RWPE2 (cell line): ENCODE data around the gene ING3.
A peak's percentile ranks its signal among the peaks of the same experiment; 100 is the strongest.

Experiments used
- ATAC-seq: fragments of 200-7000 bp; cut with Tn5 transposase; 3 replicates; pipeline ENCODE4 v1.9.1; 2021; ENCODE audit warnings: low read depth
- DNase-seq: peaks from one replicate; pipeline ENCODE4 v3.0.0-alpha.2; 2020; ENCODE audit warnings: low spot score
- H3K27ac ChIP-seq: fragments of 450-650 bp; 2 replicates; pipeline ENCODE4 v1.5.1; 2017; ENCODE audit warnings: mild to moderate bottlenecking; ENCODE audit not compliant: poor library complexity, severe bottlenecking
- H3K27me3 ChIP-seq: fragments of 250-450 bp; sonication (Bioruptor Pico); 2 replicates; pipeline ENCODE4 v1.5.1; 2021; ENCODE audit warnings: mild to moderate bottlenecking, moderate library complexity; ENCODE audit not compliant: insufficient read depth, poor library complexity, severe bottlenecking
- H3K36me3 ChIP-seq: fragments of 250-450 bp; sonication (Bioruptor Pico); 2 replicates; pipeline ENCODE4 v1.5.1; 2020; ENCODE audit warnings: low read depth, mild to moderate bottlenecking, moderate library complexity
- H3K4me1 ChIP-seq: fragments of 250-450 bp; sonication (Bioruptor Pico); 2 replicates; pipeline ENCODE4 v1.5.1; 2021; ENCODE audit warnings: mild to moderate bottlenecking, moderate library complexity; ENCODE audit not compliant: insufficient read depth, poor library complexity, severe bottlenecking
- H3K4me3 ChIP-seq: fragments of 250-450 bp; sonication (Bioruptor Pico); 2 replicates; pipeline ENCODE4 v1.5.1; 2021; ENCODE audit warnings: mild to moderate bottlenecking, moderate library complexity; ENCODE audit not compliant: severe bottlenecking
- H3K9me3 ChIP-seq: fragments of 250-450 bp; sonication (Bioruptor Pico); 2 replicates; pipeline ENCODE4 v1.5.1; 2021; ENCODE audit warnings: mild to moderate bottlenecking, moderate library complexity; ENCODE audit not compliant: severe bottlenecking
- TF ChIP-seq, protein P1 (sequence below): fragments of 450-650 bp; IDR thresholded peaks from one replicate; pipeline ENCODE4 v1.5.1; 2017; ENCODE audit warnings: mild to moderate bottlenecking, moderate library complexity; ENCODE audit not compliant: poor library complexity, severe bottlenecking

The ING3 gene

DNA sequence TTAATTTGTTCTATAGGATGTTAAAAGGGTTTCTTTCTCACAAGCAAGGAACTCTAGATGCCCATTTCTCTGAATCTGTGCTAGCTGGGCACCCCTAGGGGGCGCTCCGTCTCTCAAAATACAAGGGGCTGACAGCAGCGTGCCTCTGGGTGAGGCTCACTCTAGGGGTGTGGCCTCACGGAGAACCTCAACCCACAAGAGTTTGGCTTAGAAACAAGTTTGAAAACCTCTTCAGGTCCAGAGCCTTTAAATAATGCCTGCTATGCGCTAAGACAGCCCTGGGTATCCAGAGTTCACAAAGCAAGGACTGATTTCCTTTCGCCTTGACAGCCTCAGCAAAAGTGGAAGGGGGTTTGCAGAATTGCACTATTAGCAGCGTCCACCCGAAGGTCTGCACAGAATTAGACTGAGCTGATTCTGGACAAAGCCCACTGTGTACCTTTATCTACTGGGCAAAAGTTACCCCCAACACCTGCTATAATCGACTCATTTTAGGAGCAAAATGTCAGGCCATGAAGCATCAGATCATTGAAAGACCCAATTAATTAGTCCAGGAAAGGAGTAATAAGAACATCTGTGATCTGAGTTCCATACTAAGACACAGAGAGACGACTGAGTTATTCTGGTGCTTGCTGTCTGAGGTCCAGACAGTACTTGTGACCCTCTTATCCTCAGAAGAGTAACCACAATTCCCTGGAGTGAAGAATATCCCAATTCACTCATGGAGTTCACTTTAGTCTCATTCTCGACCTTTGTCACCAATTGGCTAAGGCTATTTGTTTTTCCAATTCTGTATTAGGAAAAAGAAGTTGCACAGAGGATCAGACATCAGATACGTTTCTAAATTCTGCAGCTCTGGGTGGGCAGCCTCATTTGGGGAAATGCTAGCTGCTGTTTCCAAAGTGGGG is 37.4 kb downstream of the ING3 start:
- peak; percentile 91 for ATAC-seq
- H3K4me3 ChIP-seq, result peak overlapping the region; percentile 19
- no peaks in the 10 kb centered on the region for H3K27me3 ChIP-seq
- no peak overlapping the region for H3K27ac ChIP-seq
- peaks cover 15% of the 10 kb centered on the region for H3K4me1 ChIP-seq
- no peaks in the 10 kb centered on the region for H3K36me3 ChIP-seq
- peak; percentile 80 for DNase-seq
- no peaks in the 10 kb centered on the region for H3K9me3 ChIP-seq
- TF ChIP-seq, protein P1, sequence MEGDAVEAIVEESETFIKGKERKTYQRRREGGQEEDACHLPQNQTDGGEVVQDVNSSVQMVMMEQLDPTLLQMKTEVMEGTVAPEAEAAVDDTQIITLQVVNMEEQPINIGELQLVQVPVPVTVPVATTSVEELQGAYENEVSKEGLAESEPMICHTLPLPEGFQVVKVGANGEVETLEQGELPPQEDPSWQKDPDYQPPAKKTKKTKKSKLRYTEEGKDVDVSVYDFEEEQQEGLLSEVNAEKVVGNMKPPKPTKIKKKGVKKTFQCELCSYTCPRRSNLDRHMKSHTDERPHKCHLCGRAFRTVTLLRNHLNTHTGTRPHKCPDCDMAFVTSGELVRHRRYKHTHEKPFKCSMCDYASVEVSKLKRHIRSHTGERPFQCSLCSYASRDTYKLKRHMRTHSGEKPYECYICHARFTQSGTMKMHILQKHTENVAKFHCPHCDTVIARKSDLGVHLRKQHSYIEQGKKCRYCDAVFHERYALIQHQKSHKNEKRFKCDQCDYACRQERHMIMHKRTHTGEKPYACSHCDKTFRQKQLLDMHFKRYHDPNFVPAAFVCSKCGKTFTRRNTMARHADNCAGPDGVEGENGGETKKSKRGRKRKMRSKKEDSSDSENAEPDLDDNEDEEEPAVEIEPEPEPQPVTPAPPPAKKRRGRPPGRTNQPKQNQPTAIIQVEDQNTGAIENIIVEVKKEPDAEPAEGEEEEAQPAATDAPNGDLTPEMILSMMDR, result peak; percentile 95

DNA sequence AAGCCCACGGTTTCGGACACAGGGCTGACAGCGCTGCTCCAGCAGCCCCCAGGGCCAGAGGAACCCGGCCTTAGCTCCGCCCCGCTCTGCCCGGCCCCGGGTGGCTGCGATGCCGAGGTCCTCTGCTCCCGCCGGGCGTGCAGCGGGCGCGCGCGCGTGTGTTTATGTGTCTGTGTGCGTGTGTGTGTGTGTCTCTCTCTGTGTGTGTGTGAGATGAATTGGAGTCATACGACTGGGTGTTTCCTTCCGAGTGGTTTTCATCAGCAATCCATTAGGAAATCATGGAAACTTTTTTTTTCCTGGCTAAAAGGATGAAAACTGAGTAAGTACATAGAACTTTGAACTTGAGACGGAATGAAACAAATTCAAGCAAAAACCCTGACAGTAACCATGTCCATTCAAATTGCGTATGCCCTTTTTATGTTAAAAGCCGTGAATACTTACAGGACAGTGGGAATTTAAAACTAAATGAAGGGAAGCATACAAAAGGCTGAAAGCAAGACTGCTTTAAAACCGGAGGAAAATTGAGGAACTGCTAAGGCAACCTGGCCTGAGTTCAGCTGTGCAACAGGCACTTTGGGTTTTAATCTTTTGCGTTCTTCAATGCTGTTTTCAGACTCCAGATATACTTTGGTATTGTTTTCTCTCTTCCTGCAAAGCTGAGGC is 38.1 kb downstream of the ING3 start, which contains the start of gene CPED1:
TSS of gene CPED1 (plus strand) at position 121 of the 666 bp plus-strand sequence. CDS start 911 bp downstream, outside the sequence.
- no peak within 1 kb of the TSS for H3K27ac ChIP-seq
- peak; percentile 79 for ATAC-seq
- H3K27me3 ChIP-seq, result no peaks in the 10 kb centered on the region
- peaks cover 15% of the 10 kb centered on the region for H3K4me1 ChIP-seq
- no peaks in the 10 kb centered on the region for H3K36me3 ChIP-seq
- peak within 1 kb of the TSS; percentile 19 for H3K4me3 ChIP-seq
- TF ChIP-seq, protein P1, result no peak
- H3K9me3 ChIP-seq, result no peaks in the 10 kb centered on the region
- DNase-seq, result no peak

DNA sequence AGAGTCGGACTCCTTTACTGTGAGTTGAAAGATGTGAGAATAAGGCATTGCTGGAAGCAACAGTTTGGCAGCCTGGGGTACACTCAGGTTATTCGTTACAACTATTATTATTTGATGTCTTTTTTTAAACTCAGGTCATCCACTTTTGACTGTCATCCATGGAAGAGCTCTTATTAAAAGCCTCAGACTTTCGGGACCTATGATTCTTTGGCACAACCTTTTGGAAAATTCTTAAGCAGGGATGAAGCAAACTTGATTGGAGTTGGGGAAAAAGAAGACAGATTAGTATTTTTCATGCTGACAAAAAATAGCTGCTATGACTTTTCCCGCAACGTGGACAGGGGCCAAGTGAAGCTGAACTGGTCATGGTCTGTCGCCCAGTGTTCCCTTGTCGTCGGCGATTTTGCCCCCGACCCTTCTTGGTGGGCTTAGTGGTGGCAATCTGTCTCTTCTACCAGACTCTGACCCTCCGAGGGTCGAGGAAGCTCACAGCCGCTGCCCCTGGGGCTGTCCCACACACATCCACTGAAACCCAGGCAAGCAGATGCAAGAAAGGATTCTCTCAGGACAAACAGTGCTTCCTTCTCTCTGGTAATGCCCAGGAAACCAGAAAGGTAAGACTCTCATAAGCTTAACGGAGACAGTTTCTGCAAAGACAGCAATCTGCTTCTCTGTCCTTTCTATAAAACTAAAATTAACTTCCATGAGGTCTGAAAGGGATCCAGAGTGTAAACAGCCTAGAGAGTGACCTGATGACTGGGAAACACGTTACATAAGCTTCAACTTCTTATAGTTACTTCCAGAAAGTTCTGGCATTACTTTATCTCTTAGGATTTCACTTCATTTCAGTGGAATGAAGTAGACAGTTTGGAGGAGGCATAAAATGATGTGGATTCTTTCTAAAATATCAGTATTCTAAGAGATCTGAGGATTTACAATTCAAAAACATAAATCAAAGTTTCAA is 39.0 kb downstream of the ING3 start:
- Histone ChIP-seq H3K4me3 (no peak overlapping the region), H3K36me3 (no peaks in the 10 kb centered on the region), H3K27ac (no peak overlapping the region), H3K4me1 (peaks cover 15% of the 10 kb centered on the region), H3K27me3 (no peaks in the 10 kb centered on the region), H3K9me3 (no peaks in the 10 kb centered on the region)
- ATAC-seq (no peak), DNase-seq (no peak)
- TF ChIP-seq, protein P1, result no peak

DNA sequence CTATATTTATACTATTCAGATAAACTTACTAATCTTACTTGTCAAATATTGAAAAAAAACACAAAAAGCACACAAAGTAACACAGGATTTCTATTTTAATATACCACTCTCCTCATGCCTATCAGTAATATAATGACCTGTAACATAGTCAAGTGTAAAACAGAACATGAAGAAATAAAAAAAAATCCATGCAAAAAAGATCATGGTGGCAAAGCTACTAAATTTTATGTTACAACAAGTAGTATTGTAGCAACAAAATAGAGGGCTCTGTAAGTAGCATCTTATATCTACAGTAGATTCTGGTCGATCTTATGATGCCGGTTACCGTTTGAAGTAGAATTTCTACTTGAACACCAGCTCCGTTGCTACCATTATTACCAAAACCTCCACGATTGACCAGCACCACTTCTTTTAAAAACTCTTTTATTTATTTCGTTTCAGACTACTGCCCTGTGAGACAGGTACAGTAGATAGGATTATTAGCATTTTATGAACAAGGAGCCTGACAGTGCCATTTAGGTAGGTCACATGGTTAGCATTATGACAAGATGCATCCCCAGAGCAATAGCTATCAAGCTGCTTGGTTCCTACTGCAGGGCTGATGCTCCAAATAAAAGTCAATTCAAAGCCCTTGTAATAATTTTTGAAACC is 40.0 kb downstream of the ING3 start:
- ATAC-seq, result no peak
- H3K4me1 ChIP-seq, result peaks cover 15% of the 10 kb centered on the region
- DNase-seq, result no peak

More for the DNA sequence above, 40.0 kb downstream of the ING3 start:
- Histone ChIP-seq H3K36me3 (no peaks in the 10 kb centered on the region), H3K4me3 (no peak overlapping the region), H3K27me3 (no peaks in the 10 kb centered on the region), H3K27ac (no peak overlapping the region), H3K9me3 (no peaks in the 10 kb centered on the region)
- TF ChIP-seq, protein P1, result no peak
